Measurements from ENCODE around the gene CPED1.

Gene CPED1

DNA sequence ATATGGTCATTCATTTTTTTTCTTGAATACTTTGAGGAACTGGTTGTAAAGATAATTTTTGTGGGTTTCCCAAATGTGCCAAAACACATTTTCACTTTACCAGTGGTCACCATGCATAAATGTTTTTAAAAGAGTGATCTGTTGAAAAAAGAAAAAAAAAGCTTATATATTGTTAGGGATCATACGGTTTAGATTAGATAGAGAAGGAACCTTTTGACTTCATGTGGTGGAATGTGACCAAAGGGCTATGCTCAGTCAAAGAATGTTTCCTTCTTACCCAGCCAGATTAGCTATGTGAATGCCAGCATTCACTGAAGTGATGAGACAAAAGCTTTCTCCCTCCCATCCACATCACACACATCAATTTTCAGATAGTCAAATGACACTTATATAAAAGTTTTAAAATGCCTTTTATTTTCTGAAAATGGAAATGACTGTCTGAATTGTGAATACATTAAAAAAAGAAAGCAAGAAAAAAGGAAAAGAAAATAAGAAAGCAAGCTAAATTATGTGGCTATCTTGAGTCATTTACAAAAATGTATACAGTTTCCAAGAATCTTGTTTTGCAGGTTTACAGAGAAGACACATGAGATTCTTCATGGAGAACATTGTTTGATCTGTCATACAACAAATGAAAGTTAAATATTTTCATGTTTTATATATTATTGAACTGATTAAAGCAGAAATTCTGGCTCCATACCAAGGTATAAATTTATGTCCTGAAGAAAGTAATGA is 8.6 kb upstream of the CPED1 start:
- peak; percentile 81 for ATAC-seq
- TF ChIP-seq, protein P1, sequence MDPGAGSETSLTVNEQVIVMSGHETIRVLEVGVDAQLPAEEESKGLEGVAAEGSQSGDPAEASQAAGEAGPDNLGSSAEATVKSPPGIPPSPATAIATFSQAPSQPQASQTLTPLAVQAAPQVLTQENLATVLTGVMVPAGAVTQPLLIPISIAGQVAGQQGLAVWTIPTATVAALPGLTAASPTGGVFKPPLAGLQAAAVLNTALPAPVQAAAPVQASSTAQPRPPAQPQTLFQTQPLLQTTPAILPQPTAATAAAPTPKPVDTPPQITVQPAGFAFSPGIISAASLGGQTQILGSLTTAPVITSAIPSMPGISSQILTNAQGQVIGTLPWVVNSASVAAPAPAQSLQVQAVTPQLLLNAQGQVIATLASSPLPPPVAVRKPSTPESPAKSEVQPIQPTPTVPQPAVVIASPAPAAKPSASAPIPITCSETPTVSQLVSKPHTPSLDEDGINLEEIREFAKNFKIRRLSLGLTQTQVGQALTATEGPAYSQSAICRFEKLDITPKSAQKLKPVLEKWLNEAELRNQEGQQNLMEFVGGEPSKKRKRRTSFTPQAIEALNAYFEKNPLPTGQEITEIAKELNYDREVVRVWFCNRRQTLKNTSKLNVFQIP (CRISPR knock-in tag; IDR thresholded peaks at IDR 0.05; ENCODE audit: borderline replicate concordance, low read depth): no peak
- TF ChIP-seq SNAI2 (CRISPR knock-in tag; IDR thresholded peaks at IDR 0.05): no peak
- no peak for TF ChIP-seq ZFP30 (CRISPR knock-in tag; IDR thresholded peaks at IDR 0.05)
- no peak for TF ChIP-seq PPARA (CRISPR knock-in tag; IDR thresholded peaks at IDR 0.05; ENCODE audit: borderline replicate concordance)
- no peak for TF ChIP-seq ARNTL (CRISPR knock-in tag; IDR thresholded peaks at IDR 0.05; ENCODE audit: borderline replicate concordance, low read depth)
- TF ChIP-seq OSR1 (CRISPR knock-in tag; IDR thresholded peaks at IDR 0.05): no peak
- TF ChIP-seq ZC3H10 (CRISPR knock-in tag; IDR thresholded peaks at IDR 0.05): no peak
- no peak for TF ChIP-seq ZNF8 (CRISPR knock-in tag; IDR thresholded peaks at IDR 0.05)
- TF ChIP-seq, protein P2, sequence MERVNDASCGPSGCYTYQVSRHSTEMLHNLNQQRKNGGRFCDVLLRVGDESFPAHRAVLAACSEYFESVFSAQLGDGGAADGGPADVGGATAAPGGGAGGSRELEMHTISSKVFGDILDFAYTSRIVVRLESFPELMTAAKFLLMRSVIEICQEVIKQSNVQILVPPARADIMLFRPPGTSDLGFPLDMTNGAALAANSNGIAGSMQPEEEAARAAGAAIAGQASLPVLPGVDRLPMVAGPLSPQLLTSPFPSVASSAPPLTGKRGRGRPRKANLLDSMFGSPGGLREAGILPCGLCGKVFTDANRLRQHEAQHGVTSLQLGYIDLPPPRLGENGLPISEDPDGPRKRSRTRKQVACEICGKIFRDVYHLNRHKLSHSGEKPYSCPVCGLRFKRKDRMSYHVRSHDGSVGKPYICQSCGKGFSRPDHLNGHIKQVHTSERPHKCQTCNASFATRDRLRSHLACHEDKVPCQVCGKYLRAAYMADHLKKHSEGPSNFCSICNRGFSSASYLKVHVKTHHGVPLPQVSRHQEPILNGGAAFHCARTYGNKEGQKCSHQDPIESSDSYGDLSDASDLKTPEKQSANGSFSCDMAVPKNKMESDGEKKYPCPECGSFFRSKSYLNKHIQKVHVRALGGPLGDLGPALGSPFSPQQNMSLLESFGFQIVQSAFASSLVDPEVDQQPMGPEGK (CRISPR knock-in tag; IDR thresholded peaks at IDR 0.05; ENCODE audit: borderline replicate concordance): no peak
- no peak for TF ChIP-seq ZNF70 (CRISPR knock-in tag; IDR thresholded peaks at IDR 0.05)
- no peak for TF ChIP-seq ZNF565 (CRISPR knock-in tag; conservative IDR thresholded peaks at IDR 0.05; ENCODE audit: low read depth)
- TF ChIP-seq CSDC2 (CRISPR knock-in tag; IDR thresholded peaks at IDR 0.05): no peak
- no peak for TF ChIP-seq GLIS3 (CRISPR knock-in tag; IDR thresholded peaks at IDR 0.05)
- TF ChIP-seq ISL1 (CRISPR knock-in tag; IDR thresholded peaks at IDR 0.05): no peak
- TF ChIP-seq, protein P3, sequence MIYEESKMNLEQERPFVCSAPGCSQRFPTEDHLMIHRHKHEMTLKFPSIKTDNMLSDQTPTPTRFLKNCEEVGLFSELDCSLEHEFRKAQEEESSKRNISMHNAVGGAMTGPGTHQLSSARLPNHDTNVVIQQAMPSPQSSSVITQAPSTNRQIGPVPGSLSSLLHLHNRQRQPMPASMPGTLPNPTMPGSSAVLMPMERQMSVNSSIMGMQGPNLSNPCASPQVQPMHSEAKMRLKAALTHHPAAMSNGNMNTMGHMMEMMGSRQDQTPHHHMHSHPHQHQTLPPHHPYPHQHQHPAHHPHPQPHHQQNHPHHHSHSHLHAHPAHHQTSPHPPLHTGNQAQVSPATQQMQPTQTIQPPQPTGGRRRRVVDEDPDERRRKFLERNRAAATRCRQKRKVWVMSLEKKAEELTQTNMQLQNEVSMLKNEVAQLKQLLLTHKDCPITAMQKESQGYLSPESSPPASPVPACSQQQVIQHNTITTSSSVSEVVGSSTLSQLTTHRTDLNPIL (CRISPR knock-in tag; IDR thresholded peaks at IDR 0.05; ENCODE audit: low read depth): no peak
- no peak for TF ChIP-seq TCF4 (CRISPR knock-in tag; IDR thresholded peaks at IDR 0.05; ENCODE audit: borderline replicate concordance)
- no peak for TF ChIP-seq TOX (CRISPR knock-in tag; IDR thresholded peaks at IDR 0.05; ENCODE audit: borderline replicate concordance)

DNA sequence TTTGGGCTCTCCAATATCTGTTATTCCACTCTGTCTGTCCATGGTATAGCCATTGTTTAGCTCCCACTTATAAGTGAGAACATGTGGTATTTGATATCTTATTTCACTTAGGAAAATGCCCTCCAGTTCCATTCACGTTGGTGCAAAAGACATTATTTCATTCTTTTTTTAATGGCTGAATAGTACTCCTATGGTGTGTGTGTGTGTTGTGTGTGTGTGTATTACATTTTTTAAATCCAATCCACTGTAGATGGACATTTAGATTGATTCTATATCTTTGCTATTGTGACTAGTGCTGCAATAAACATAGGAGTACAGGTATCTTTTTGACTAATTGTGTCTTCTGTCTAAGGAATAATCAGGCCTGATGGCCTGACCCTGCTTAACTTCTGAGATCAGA is 7.4 kb upstream of the CPED1 start:
- TF ChIP-seq, protein P4, sequence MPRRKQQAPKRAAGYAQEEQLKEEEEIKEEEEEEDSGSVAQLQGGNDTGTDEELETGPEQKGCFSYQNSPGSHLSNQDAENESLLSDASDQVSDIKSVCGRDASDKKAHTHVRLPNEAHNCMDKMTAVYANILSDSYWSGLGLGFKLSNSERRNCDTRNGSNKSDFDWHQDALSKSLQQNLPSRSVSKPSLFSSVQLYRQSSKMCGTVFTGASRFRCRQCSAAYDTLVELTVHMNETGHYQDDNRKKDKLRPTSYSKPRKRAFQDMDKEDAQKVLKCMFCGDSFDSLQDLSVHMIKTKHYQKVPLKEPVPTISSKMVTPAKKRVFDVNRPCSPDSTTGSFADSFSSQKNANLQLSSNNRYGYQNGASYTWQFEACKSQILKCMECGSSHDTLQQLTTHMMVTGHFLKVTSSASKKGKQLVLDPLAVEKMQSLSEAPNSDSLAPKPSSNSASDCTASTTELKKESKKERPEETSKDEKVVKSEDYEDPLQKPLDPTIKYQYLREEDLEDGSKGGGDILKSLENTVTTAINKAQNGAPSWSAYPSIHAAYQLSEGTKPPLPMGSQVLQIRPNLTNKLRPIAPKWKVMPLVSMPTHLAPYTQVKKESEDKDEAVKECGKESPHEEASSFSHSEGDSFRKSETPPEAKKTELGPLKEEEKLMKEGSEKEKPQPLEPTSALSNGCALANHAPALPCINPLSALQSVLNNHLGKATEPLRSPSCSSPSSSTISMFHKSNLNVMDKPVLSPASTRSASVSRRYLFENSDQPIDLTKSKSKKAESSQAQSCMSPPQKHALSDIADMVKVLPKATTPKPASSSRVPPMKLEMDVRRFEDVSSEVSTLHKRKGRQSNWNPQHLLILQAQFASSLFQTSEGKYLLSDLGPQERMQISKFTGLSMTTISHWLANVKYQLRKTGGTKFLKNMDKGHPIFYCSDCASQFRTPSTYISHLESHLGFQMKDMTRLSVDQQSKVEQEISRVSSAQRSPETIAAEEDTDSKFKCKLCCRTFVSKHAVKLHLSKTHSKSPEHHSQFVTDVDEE (CRISPR knock-in tag; IDR thresholded peaks at IDR 0.05): no peak
- TF ChIP-seq, protein P5, sequence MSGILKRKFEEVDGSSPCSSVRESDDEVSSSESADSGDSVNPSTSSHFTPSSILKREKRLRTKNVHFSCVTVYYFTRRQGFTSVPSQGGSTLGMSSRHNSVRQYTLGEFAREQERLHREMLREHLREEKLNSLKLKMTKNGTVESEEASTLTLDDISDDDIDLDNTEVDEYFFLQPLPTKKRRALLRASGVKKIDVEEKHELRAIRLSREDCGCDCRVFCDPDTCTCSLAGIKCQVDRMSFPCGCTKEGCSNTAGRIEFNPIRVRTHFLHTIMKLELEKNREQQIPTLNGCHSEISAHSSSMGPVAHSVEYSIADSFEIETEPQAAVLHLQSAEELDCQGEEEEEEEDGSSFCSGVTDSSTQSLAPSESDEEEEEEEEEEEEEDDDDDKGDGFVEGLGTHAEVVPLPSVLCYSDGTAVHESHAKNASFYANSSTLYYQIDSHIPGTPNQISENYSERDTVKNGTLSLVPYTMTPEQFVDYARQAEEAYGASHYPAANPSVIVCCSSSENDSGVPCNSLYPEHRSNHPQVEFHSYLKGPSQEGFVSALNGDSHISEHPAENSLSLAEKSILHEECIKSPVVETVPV (CRISPR knock-in tag; IDR thresholded peaks at IDR 0.05): no peak
- TF ChIP-seq SNAI2 (CRISPR knock-in tag; IDR thresholded peaks at IDR 0.05) (no peak), CSDC2 (CRISPR knock-in tag; IDR thresholded peaks at IDR 0.05) (no peak)
- ATAC-seq: no peak

DNA sequence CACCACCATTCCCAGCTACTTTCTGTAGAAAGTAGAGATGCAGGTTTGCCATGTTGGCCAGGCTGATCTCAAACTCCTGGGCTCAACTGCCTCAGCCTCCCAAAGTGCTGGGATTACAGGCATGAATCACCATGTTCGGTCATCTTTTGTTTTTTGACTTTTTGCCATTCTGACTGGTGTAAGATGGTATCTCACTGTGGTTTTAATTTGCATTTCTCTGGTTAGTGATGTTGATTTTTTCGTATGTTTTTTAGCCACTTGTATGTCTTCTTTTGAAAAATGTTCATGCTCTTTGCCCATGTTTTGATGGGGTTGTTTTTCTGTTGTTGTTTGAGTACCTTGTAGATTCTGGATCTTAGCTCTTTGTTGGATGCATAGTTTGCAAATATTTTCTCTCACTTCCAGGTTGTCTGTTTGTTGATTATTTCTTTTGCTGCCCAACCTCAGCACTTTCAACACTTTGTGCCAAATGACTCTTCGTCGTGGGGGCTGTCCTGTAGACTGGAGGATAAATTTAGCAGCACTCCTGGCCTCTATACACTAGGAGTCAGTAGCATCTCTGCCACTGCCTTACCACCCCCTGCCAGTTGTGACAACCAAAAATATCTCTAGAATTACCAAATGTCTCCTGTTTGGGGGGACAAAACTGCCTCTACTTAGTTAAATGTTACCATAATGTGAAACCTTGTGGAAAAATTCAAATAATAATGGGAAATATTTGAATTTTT is 6.5 kb upstream of the CPED1 start:
- ATAC-seq: peak; percentile 81
- TF ChIP-seq TCF4 (CRISPR knock-in tag; IDR thresholded peaks at IDR 0.05; ENCODE audit: borderline replicate concordance) (no peak), ISL1 (CRISPR knock-in tag; IDR thresholded peaks at IDR 0.05) (no peak), ZNF70 (CRISPR knock-in tag; IDR thresholded peaks at IDR 0.05) (no peak), BACH2 (CRISPR knock-in tag; IDR thresholded peaks at IDR 0.05; ENCODE audit: borderline replicate concordance) (no peak), ZC3H10 (CRISPR knock-in tag; IDR thresholded peaks at IDR 0.05) (no peak), GLIS3 (CRISPR knock-in tag; IDR thresholded peaks at IDR 0.05) (no peak), ZNF8 (CRISPR knock-in tag; IDR thresholded peaks at IDR 0.05) (no peak)
- TF ChIP-seq, protein P3 (CRISPR knock-in tag; IDR thresholded peaks at IDR 0.05; ENCODE audit: low read depth): no peak
- TF ChIP-seq, protein P4 (CRISPR knock-in tag; IDR thresholded peaks at IDR 0.05): no peak

Measured in SK-N-SH treated with all-trans-retinoic acid at 6 μM for 48 hours (cell line).